Transverse colon (tissue), 4 donors: ENCODE data around the gene EME2. TPM values are rescaled to one million over a fixed set of nuclear protein-coding genes. Genes with fewer than 3 reads are reported as not detected.

ENCODE experiments used
- DNase-seq: peaks from one replicate; pipeline ENCODE4 v3.0.0-alpha.2; 2019
- H3K27ac ChIP-seq, 4 donors: fragments of 200-600 bp; sonication (generic); 2 replicates each; pipeline ENCODE4 v1.5.1; 2016 to 2018; ENCODE audit warnings: inconsistent platforms in 4 of 4
- H3K27me3 ChIP-seq: fragments of 200-600 bp; sonication (generic); 2 replicates; pipeline ENCODE4 v1.5.1; 2017; ENCODE audit warnings: inconsistent platforms
- H3K36me3 ChIP-seq, 4 donors: fragments of 200-600 bp; sonication (generic); 2 replicates each; pipeline ENCODE4 v1.5.1; 2017 to 2019; ENCODE audit warnings: inconsistent platforms in 4 of 4
- H3K4me1 ChIP-seq, 4 donors: fragments of 200-600 bp; sonication (generic); 2 replicates each; pipeline ENCODE4 v1.5.1; 2017 to 2020; ENCODE audit warnings: inconsistent platforms in 4 of 4
- H3K4me3 ChIP-seq, 4 donors: fragments of 200-600 bp; sonication (generic); 1 replicate in 1 of 4; 2 replicates in 3 of 4; pipeline versions ENCODE4 v1.5.1 to v1.6.1; 2017 to 2019; ENCODE audit warnings: inconsistent platforms in 4 of 4
- H3K9me3 ChIP-seq, 2 donors: fragments of 200-600 bp; sonication (generic); 2 replicates each; pipeline ENCODE4 v1.5.1; 2017 to 2019; ENCODE audit warnings: inconsistent platforms in 2 of 2
- CTCF ChIP-seq, 5 experiments: fragments of 200-600 bp in 3 of 5; fragments of 450-650 bp in 2 of 5; sonication (generic) in 3 of 5; IDR thresholded peaks; 1 replicate in 2 of 5; 2 replicates in 3 of 5; pipeline ENCODE4 v1.5.1; 2016 to 2017; ENCODE audit warnings: antibody characterized with exemption in 5 of 5, inconsistent platforms in 3 of 5, mild to moderate bottlenecking in 2 of 5, moderate library complexity in 1 of 5
- EP300 ChIP-seq: sonication (generic); formaldehyde crosslinking; IDR thresholded peaks from one replicate; pipeline ENCODE4 v1.6.1; 2017; ENCODE audit warnings: antibody characterized with exemption, low read depth
- POLR2A ChIP-seq: fragments of 450-650 bp; IDR thresholded peaks from one replicate; pipeline ENCODE4 v1.6.1; 2016; ENCODE audit warnings: antibody characterized with exemption, mild to moderate bottlenecking, moderate library complexity
- POLR2AphosphoS5 ChIP-seq, 3 donors: sonication (generic); formaldehyde crosslinking; IDR thresholded peaks; one replicate each; pipeline ENCODE4 v1.6.1; 2016; ENCODE audit warnings: antibody characterized with exemption in 3 of 3
- WGBS, 2 donors: methylation state at CpG; one replicate each; pipeline ENCODE4 v1.1.5; 2018; ENCODE audit warnings: low coverage in 1 of 2; 5-methylcytosine and 5-hydroxymethylcytosine counted together
- in situ Hi-C, 4 donors: fragments of 200-750 bp; cut with MboI; loops; one replicate each; pipeline versions ENCODE4 v1.15.0 to v1.15.1; 2017; ENCODE audit warnings: low sequenced_read_pairs in 3 of 4, low pct_ligation_motif_present in 1 of 4, low pct_unique_long_range_greater_than_20kb in 1 of 4
- intact Hi-C: fragments of 100-400 bp; cut with DNase I; formaldehyde crosslinking; loops from one replicate; pipeline ENCODE4 v1.15.1; 2023; ENCODE audit warnings: low total_unique reads
- total RNA-seq, 4 donors: library from RNA; depleted of rRNA; stranded (reverse); fragments of >200 nt; gene quantifications; one replicate each; pipeline ENCODE4 v1.1.0, GENCODE V29; 2016

The EME2 gene
- total RNA-seq, 4 donors from 2014 or later, result 23.6 to 173 (median 45.4) TPM

- H3K36me3 ChIP-seq, result peaks cover 0 to 16% (median 4%) of the 10 kb centered on the region in 4 donors
- no peak overlapping the region for H3K4me3 ChIP-seq
- no peaks in the 10 kb centered on the region for H3K4me1 ChIP-seq
- H3K27me3 ChIP-seq, result no peaks in the 10 kb centered on the region
- no peak for TF ChIP-seq CTCF (IDR thresholded peaks at IDR 0.05)
- TF ChIP-seq EP300, result no peak
- TF ChIP-seq POLR2AphosphoS5 (IDR thresholded peaks at IDR 0.05), result no peak
- no peak for TF ChIP-seq POLR2A
- no peak for DNase-seq
- no peak overlapping the region for H3K27ac ChIP-seq
- intact Hi-C loops (no loop called here), in situ Hi-C loops (no loop called here)
- no peaks in the 10 kb centered on the region for H3K9me3 ChIP-seq
- WGBS, 2 donors, result 91% methylated on average over 32 of the region's 32 CpGs; no CpG with 5 or more reads in 1 of the 2 donors
These were observed 29.0 kb upstream of the EME2 start for GRCh38 chr16:1743376-1744337.

GRCh38 chr16:1744338-1744840 lies 28.2 kb upstream of the EME2 start:
- peaks cover 0 to 17% (median 4%) of the 10 kb centered on the region in 4 donors for H3K36me3 ChIP-seq
- H3K4me3 ChIP-seq, result no peak overlapping the region
- no peaks in the 10 kb centered on the region for H3K9me3 ChIP-seq
- intact Hi-C loops (no loop called here), in situ Hi-C loops (no loop called here)
- TF ChIP-seq EP300 (no peak), POLR2A (no peak), POLR2AphosphoS5 (IDR thresholded peaks at IDR 0.05) (no peak), CTCF (IDR thresholded peaks at IDR 0.05) (no peak)
- 91 to 95% methylated on average over 9 to 24 of the region's 24 CpGs for WGBS, 2 donors
- H3K27ac ChIP-seq, result no peak overlapping the region
- no peaks in the 10 kb centered on the region for H3K27me3 ChIP-seq
- H3K4me1 ChIP-seq, result no peaks in the 10 kb centered on the region
- DNase-seq, result no peak

- H3K36me3 ChIP-seq, result peaks cover 0 to 25% (median 4%) of the 10 kb centered on the region in 4 donors
- H3K4me3 ChIP-seq, result no peak overlapping the region
- in situ Hi-C loops (no loop called here), intact Hi-C loops (no loop called here)
- DNase-seq, result no peak
- no peaks in the 10 kb centered on the region for H3K27me3 ChIP-seq
- H3K27ac ChIP-seq, result no peak overlapping the region
- no peaks in the 10 kb centered on the region for H3K4me1 ChIP-seq
- TF ChIP-seq POLR2A (no peak), POLR2AphosphoS5 (IDR thresholded peaks at IDR 0.05) (no peak), CTCF (IDR thresholded peaks at IDR 0.05) (no peak), EP300 (no peak)
- H3K9me3 ChIP-seq, result no peaks in the 10 kb centered on the region
- 88% methylated on average over 23 of the region's 25 CpGs; no CpG with 5 or more reads in 1 of the 2 donors for WGBS, 2 donors
These were observed 27.3 kb upstream of the EME2 start for GRCh38 chr16:1745181-1745899.
